Activated CD4-positive, alpha-beta T cell treated with anti-CD3 and anti-CD28 coated beads, Interleukin-2, Interleukin-4, amounts not matched to agents 100 ng/mL and 50 ng/mL, durations not matched to agents 16 hours and 8 hours (primary cell): ENCODE data around the gene VANGL1.

Source experiments
- DNase-seq: peaks from one replicate; pipeline ENCODE4 v3.0.0-alpha.2; 2020; ENCODE audit warnings: low spot score

The VANGL1 gene

DNA sequence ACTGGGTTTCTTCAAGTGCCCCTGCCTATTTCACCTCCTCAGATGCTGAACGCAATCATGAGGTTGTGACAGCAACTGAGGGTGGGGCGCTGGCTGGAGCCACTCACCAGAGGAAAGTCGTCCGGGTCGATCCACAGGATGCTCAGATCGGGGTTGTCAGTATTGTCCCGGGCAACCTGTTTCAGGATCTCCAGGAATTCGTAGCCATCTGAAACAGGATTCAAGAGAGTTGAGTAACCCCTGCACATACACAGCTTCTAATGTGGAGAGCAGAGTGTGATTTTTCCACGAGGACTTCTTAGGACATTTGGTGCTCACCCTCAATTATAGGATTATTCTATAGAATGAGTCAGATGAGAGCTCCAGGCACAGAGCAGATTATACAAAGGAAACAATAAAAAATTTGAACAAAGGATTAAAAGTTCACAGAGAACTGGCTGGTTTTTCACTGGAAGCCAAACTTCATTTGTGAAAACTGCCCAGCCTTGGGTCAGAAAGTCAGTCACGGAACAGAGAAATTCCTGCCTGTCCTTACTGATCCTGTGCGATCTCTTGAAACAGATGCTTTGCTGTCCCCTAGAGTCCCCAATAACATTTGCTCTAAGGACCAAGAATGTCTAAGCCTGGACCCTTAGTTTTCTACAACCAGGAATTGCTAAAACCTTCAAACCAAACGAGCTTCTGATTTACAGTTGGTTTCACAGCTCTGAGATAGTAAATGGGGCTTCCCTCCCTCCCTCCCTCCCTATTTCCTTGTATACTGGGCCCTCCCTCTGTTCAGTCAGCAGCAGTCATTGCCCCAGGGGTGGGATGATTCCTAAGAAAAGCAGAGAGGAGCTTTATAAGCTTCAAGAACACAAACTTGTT is 63.5 kb downstream of the VANGL1 start:
- DNase-seq = no peak

GRCh38 chr1:115705963-115706362 is 64.2 kb downstream of the VANGL1 start:
- no peak for DNase-seq

DNA sequence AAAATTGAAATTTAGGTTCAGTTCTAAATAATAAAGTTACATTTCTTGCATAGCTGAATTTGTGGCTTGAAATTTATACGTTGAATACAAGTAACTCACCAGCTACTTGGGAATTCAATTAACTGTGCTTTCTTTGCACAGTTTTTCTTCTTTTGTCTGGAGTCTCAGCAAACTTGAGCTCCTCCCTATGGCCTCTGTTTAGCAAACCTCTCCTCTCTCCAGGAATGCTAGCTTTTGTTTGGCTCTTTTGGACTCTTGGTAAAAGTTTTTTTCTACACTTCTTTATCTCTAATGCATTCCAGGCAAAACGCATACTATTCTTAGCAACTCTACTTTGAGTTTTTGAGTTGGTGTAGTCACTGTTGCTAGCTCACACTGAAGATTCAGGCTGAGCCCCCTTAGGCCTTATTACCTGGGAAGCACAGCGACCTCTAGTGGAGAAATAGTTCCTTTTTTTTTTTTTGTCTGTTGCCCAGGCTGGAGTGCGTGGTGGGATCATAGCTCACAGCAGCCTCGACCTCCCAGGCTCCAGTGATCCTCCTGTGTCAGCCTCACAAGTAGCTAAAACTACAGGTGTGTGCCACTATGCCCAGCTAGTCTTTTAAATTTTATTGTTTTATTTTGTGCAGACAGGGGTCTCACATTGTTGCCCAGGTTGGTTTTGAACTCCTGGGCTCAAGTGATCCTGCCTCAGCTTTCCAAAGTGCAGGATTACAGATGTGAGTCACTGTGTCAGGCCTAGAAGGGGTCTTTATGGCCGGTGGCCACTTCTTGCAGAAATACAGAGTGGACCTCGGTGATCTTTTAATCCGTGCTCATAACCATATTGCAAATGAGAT is 65.0 kb downstream of the VANGL1 start:
- DNase-seq = peak; percentile 24

DNA sequence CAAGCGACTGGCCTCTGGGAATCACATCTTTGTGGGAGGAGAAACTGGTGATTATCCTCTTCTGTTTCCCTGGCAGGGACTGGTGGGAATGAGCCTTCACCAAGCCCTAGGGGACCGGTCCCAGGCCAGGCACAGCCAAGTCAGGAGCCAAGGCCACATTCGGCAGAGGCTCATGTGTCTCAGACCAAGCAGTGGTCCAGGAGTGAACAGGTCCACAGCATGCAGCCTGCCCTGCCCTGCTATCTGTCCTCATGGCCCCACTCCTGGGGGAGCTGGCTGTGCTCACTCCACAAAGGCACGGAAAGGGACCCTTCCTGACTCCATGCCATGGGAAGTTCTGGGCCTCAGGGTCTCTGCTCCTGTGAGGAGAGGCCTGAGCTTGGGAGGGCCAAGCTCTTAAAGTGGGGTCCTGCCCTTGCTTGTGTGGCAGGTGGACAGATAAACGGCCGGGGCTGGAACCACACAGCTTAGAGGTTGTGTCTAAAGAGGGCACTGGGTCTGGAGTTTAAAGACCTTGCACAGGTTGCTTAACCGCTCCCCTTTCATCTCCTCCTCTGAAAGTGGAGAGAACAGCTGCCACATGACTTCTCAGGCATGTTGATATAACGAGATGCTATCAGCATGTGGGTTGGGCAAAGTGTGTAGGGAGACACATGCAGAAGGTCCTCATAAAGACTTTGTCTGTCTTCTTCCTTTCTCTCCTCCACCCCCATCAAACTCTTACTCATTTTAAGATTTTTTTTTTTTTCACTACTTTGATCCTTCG is 69.3 kb downstream of the VANGL1 start:
- peak; percentile 8 for DNase-seq

GRCh38 chr1:115712911-115713609 is 71.3 kb downstream of the VANGL1 start:
- DNase-seq = no peak

DNA sequence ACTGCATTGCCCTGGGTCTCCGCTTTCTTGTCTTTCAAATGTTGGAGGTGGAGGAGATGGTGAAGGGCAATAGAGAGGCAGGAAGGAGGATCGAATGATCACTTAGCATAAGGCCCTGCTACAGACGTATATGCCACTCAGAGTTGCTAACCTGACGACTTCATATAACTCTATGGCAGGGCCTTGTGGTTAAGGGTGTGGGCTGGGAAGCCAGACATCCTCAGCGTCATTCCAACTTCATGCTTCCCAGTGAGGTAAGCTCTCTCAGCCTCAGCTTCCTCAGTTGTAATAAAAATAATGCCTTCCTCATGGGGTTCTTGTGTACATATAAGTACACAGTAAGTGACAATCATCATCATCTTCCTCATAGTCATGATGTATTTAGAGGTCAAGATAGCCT is 72.1 kb downstream of the VANGL1 start:
- DNase-seq = no peak

- no peak for DNase-seq
These were observed 72.9 kb downstream of the VANGL1 start for GRCh38 chr1:115714572-115715141.

DNA sequence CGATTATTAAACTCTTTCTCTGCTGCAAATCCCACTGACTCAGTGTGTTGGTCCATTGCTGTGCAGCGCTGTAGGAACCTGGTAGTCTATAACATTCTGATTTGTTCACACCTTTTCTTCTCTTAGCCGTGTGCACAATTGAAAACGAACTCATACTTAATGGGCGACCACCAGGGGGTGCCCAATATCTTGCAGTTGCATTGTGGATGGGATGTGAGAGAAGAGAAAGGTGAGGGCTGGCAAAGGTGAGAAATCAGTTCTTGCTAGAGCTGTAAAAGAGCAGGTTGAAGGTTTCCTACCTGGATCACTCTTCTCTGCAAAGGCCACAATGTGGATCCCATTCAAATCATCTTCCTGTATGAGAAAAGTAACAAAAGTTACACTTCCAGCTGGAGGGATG is 75.8 kb downstream of the VANGL1 start:
- DNase-seq = peak; percentile 23

DNA sequence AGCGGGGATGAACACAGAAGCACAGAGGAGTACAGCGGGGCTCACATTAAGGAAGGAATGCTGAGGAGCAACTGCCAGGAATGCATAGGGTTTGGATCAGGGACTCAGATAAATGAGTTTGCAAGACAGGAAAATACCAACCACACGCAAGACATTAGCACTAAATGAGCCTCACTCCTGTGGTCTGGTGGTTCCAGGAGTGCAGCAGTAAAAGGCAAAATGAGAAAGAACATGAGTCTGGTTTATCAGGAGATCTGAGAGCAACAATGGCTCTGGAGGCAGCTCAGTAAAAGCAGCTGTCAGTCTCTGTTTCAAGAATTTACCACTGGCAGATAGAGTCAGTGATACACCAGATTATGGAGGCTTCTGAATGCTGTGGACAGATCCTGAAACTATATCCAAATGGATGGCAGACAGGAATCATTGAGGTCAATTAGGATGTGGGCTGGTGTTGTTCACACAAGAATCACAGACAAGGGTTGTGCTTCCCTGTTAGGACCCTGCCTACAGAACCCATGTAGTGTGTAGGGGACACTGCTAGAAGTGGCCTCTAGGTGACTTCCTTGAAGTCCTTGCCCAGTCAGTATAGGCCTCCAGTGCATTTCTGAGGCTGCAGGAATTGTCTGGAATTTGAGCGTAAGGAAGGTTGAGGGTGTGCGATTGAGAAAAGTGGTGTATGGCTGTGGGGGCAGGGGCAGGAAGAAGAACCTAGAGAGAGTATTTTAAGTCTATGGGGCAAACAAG is 76.4 kb downstream of the VANGL1 start:
- no peak for DNase-seq

DNA sequence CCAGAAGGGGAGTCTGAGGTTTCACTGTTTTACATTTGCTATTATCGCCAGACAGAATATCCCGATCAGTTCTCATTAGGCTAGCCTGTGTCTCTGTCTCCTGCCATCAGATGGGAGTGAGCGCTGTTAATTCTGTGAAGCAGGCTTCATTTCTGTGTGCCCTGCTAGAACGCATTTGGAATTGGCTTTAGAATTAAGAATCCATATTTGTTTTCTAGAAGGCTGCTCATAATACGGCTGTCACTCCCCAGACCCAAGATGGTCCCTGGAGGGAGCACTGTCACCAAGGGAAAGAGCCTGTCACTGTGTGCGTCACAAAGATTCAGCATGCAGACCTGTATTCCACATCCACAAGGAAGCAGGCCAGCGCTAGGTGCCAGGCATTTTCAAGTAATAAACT is 77.5 kb downstream of the VANGL1 start:
- no peak for DNase-seq

DNA sequence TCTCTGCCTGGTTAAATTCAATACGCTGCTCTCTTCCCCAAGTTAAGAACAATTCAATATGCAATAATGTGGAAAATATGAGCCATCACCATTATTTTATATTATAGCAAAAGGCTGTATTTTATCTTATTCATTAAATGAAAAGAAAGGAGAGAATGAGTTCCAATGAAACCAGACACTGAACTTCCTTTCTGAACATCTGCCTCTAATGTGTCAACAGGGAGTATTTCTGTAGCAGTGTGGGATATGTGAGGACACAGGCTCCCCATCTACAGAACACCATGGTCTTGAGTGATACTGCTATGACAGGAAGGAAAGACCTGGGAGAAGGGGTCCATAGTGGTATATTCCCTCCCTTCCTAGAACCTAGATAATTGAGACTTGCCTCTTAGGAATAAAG is 80.5 kb downstream of the VANGL1 start:
- no peak for DNase-seq

DNA sequence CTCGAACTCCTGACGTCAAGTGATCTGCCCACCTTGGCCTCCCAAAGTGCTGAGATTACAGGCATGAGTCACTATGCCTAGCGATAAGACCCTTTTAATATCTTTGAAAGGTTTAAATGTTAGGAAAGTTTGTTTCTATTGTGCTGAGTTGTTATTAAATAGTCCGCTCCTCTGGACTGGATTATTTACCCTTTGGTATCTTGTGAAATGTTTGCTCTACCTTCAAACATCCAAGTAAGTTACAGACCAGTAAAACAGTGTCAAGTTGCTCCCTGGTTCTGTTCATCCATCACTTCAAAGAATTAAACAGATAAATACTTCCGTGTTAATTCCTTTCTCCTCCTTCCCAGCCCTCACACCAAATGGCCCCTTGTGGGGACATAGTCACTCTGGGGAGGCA is 82.0 kb downstream of the VANGL1 start:
- DNase-seq = no peak

GRCh38 chr1:115725600-115725999 is 83.8 kb downstream of the VANGL1 start:
- DNase-seq = no peak

GRCh38 chr1:115726161-115726560 is 84.4 kb downstream of the VANGL1 start:
- no peak for DNase-seq

DNA sequence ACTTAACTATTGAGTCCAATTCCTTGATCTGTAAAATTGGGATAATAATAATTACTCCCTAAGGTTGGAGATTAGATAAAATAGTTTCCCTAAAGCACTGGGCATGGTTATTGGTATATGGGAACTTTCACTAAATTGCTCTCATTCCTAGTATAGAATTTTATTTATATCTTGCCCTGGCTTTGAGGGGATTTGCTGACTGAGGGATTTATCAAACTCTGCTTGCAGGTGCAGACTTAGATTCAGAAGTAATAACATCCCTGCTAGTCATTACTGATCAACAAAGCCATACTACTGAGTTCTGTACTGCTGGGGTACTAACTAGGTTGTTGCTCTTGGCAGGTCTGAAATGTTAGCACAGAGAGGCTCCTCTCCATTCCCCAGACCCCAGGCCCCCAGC is 84.8 kb downstream of the VANGL1 start:
- DNase-seq = no peak

GRCh38 chr1:115727706-115728249 is 86.0 kb downstream of the VANGL1 start:
- no peak for DNase-seq

DNA sequence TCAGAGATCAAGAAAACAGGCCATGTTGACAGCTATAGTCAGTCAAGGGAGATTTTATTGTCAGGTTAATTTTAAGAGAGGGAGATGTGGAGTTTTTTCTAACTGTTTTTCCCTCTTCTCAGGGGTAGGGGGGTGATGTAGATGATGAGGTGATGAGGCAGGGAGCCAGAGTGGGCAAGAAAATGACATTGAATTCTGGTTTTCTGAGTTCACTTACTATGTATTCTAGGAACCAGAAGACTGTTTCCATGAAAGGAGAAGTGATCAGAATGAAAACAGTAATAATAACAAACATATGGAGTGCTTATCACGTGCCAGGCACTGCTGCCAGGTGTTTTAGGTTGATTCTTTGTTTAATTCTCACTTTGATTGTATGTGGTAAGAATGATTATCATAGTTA is 86.6 kb downstream of the VANGL1 start:
- DNase-seq = no peak

- no peak for DNase-seq
These were observed 88.0 kb downstream of the VANGL1 start for GRCh38 chr1:115729756-115730155.

GRCh38 chr1:115732316-115732715 is 90.5 kb downstream of the VANGL1 start:
- no peak for DNase-seq

- no peak for DNase-seq
These were observed 99.0 kb downstream of the VANGL1 start for GRCh38 chr1:115740811-115741210.
